Measurements from ENCODE around the gene KRTAP5-6. TPM values are rescaled to one million over a fixed set of nuclear protein-coding genes. Genes with fewer than 3 reads are reported as not detected.

The KRTAP5-6 gene
- total RNA-seq, 1 experiment from 2014 or later = not detected

DNA sequence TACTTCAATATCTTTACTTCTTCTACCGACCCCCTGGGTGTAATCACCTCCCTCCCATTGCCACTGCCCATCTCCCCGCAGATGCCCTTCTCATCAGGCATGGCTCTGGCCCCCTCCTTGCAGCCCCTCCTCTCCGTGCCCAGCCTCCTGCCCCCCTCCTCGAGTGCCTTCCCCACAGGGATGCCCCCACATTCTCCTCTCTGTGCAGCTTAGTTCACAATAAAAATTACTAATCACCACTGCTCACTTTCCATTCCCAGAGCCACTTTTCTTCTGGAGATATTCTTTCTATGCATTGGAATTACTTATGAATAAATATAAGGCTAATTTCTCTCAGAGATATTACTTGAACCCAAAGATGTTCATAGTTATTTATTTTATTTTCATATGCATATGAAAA lies 31.3 kb downstream of the KRTAP5-6 start:
- Histone ChIP-seq H3K27ac (ENCODE audit: low read depth, low read length) (no peak overlapping the region), H3K9me2 (ENCODE audit: insufficient read depth) (no peaks in the 10 kb centered on the region), H2AFZ (ENCODE audit: low read depth, low read length, poor library complexity, severe bottlenecking) (no peak overlapping the region), H3K4me3 (replicated peaks in 1 of 2; ENCODE audit: low read depth in 1 of 2, low read length in 2 of 2) (no peak overlapping the region), H4K20me1 (ENCODE audit: insufficient read depth) (no peaks in the 10 kb centered on the region), H3K79me2 (ENCODE audit: insufficient read depth, low read length) (no peaks in the 10 kb centered on the region), H3K9me3 (ENCODE audit: control insufficient read depth in 1 of 2, insufficient read depth in 1 of 2, low read depth in 1 of 2, low read length in 2 of 2) (no peaks in the 10 kb centered on the region), H3K36me3 (ENCODE audit: control insufficient read depth in 1 of 2, insufficient read depth in 2 of 2, low read length in 2 of 2) (no peaks in the 10 kb centered on the region), H3K27me3 (ENCODE audit: insufficient read depth, low read length) (peaks cover 30% of the 10 kb centered on the region), H3K4me2 (ENCODE audit: low read length) (no peak overlapping the region), H3K4me1 (ENCODE audit: control insufficient read depth in 1 of 2, insufficient read depth in 2 of 2, low read length in 2 of 2) (no peaks in the 10 kb centered on the region), H3K9ac (ENCODE audit: low read length) (no peak overlapping the region)
- no peak for DNase-seq (ENCODE audit: low read depth, low spot score)
- ChIA-PET RAD21 (ENCODE audit: low non-redundant PET in 1 of 2, low total read pairs in 2 of 2, uncharacterized antibody in 2 of 2, unreplicated experiment in 2 of 2) (no interaction called here), POLR2A (no interaction called here), CTCF (no interaction called here)
- TF ChIP-seq JUND (IDR thresholded peaks at IDR 0.05) = no peak
- TF ChIP-seq, protein P1, sequence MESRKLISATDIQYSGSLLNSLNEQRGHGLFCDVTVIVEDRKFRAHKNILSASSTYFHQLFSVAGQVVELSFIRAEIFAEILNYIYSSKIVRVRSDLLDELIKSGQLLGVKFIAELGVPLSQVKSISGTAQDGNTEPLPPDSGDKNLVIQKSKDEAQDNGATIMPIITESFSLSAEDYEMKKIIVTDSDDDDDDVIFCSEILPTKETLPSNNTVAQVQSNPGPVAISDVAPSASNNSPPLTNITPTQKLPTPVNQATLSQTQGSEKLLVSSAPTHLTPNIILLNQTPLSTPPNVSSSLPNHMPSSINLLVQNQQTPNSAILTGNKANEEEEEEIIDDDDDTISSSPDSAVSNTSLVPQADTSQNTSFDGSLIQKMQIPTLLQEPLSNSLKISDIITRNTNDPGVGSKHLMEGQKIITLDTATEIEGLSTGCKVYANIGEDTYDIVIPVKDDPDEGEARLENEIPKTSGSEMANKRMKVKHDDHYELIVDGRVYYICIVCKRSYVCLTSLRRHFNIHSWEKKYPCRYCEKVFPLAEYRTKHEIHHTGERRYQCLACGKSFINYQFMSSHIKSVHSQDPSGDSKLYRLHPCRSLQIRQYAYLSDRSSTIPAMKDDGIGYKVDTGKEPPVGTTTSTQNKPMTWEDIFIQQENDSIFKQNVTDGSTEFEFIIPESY (IDR thresholded peaks at IDR 0.05; ENCODE audit: extremely low read depth, insufficient replicate concordance, low read length) = no peak
- TF ChIP-seq SRF (IDR thresholded peaks at IDR 0.05; ENCODE audit: low read depth) = no peak
- no peak for TF ChIP-seq POLR2A (IDR thresholded peaks at IDR 0.05; ENCODE audit: borderline replicate concordance, extremely low read depth, insufficient read depth, insufficient read length)
- no TSS peak for BruUV-seq (replicated peaks)
- intact Hi-C loops (cut with micrococcal nuclease) = no loop called here
- no peak for ATAC-seq

DNA sequence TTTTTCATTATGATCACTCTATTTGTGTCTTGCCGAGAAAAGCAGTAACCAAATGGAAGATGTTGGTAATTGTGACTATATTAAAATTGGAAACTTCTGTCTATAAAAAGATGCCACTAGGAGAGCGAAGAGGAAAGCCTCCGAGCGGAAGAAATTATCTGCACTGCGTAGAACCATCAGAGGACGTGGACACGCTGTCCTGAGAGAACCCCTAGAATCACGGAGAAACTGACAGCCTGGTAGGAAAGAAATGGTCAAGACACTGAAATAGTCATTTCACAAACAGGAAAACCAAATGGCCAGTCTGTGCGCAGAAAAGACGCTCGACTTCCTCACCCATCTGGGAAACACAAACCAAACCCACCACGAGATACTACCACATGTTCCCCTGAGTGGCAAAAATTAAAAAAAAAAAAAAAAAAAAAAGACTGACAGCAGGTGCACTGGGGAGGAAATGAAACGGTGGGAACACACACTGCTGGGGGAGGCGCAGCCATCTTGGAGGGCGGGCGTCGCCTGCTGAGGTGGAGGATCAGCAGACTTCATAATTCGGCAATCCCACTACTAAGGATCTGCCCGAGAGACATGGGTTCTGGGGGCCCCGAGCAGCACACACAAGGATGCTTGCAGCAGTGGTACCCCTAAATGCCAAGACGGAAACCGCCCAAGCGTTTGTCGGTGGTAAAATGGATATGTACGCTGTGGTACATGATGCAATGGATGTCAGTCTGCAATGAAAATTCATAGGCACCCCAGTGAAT lies 32.1 kb downstream of the KRTAP5-6 start:
- no peaks in the 10 kb centered on the region for H3K4me1 ChIP-seq (ENCODE audit: control insufficient read depth in 1 of 2, insufficient read depth in 2 of 2, low read length in 2 of 2)
- TF ChIP-seq EGR1 (IDR thresholded peaks at IDR 0.05; ENCODE audit: low read depth) (no peak), SRF (IDR thresholded peaks at IDR 0.05; ENCODE audit: low read depth) (no peak), ATF3 (IDR thresholded peaks at IDR 0.05) (no peak), EZH2phosphoT487 (IDR thresholded peaks at IDR 0.05; ENCODE audit: borderline replicate concordance) (no peak), YY1 (IDR thresholded peaks at IDR 0.05; ENCODE audit: extremely low read depth, insufficient replicate concordance, low read depth, low read length) (no peak), ZFX (IDR thresholded peaks at IDR 0.05) (no peak), ZNF274 (IDR thresholded peaks at IDR 0.05; ENCODE audit: low read depth, low read length) (no peak), ELF1 (IDR thresholded peaks at IDR 0.05; ENCODE audit: borderline replicate concordance, low read depth) (no peak)
- TF ChIP-seq, protein P1 (IDR thresholded peaks at IDR 0.05; ENCODE audit: extremely low read depth, insufficient replicate concordance, low read length) = no peak
- TF ChIP-seq, protein P2, sequence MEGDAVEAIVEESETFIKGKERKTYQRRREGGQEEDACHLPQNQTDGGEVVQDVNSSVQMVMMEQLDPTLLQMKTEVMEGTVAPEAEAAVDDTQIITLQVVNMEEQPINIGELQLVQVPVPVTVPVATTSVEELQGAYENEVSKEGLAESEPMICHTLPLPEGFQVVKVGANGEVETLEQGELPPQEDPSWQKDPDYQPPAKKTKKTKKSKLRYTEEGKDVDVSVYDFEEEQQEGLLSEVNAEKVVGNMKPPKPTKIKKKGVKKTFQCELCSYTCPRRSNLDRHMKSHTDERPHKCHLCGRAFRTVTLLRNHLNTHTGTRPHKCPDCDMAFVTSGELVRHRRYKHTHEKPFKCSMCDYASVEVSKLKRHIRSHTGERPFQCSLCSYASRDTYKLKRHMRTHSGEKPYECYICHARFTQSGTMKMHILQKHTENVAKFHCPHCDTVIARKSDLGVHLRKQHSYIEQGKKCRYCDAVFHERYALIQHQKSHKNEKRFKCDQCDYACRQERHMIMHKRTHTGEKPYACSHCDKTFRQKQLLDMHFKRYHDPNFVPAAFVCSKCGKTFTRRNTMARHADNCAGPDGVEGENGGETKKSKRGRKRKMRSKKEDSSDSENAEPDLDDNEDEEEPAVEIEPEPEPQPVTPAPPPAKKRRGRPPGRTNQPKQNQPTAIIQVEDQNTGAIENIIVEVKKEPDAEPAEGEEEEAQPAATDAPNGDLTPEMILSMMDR (IDR thresholded peaks at IDR 0.05 in 2 of 3, conservative IDR thresholded peaks at IDR 0.05 in 1 of 3; ENCODE audit: borderline replicate concordance in 1 of 3, insufficient read depth in 1 of 3, low read depth in 2 of 3, low read length in 2 of 3) = no peak

More for the DNA sequence above, 32.1 kb downstream of the KRTAP5-6 start:
- ChIA-PET POLR2A (no interaction called here), RAD21 (ENCODE audit: low non-redundant PET in 1 of 2, low total read pairs in 2 of 2, uncharacterized antibody in 2 of 2, unreplicated experiment in 2 of 2) (no interaction called here), CTCF (no interaction called here)
- no peak overlapping the region for H3K27ac ChIP-seq (ENCODE audit: low read depth, low read length)
- no peaks in the 10 kb centered on the region for H3K9me2 ChIP-seq (ENCODE audit: insufficient read depth)
- intact Hi-C loops (cut with micrococcal nuclease) = no loop called here
- H4K20me1 ChIP-seq (ENCODE audit: insufficient read depth) = no peaks in the 10 kb centered on the region
- H3K9me3 ChIP-seq (ENCODE audit: control insufficient read depth in 1 of 2, insufficient read depth in 1 of 2, low read depth in 1 of 2, low read length in 2 of 2) = no peaks in the 10 kb centered on the region
- ATAC-seq (no peak), DNase-seq (ENCODE audit: low read depth, low spot score) (no peak)
- H2AFZ ChIP-seq (ENCODE audit: low read depth, low read length, poor library complexity, severe bottlenecking) = no peak overlapping the region
- H3K36me3 ChIP-seq (ENCODE audit: control insufficient read depth in 1 of 2, insufficient read depth in 2 of 2, low read length in 2 of 2) = no peaks in the 10 kb centered on the region
- BruUV-seq (replicated peaks) = no TSS peak
- no peak overlapping the region for H3K4me2 ChIP-seq (ENCODE audit: low read length)
- H3K9ac ChIP-seq (ENCODE audit: low read length) = no peak overlapping the region
- peaks cover 36% of the 10 kb centered on the region; the same call in 1 of the 2 replicates for H3K27me3 ChIP-seq (ENCODE audit: insufficient read depth, low read length)
- H3K79me2 ChIP-seq (ENCODE audit: insufficient read depth, low read length) = no peaks in the 10 kb centered on the region
- no peak overlapping the region for H3K4me3 ChIP-seq (replicated peaks in 1 of 2; ENCODE audit: low read depth in 1 of 2, low read length in 2 of 2)
